ENCODE data around the gene CUL4B. TPM values are rescaled to one million over a fixed set of nuclear protein-coding genes. Genes with fewer than 3 reads are reported as not detected.

The CUL4B gene
- total RNA-seq, 1 experiment from 2014 or later, result 38.9 TPM

DNA sequence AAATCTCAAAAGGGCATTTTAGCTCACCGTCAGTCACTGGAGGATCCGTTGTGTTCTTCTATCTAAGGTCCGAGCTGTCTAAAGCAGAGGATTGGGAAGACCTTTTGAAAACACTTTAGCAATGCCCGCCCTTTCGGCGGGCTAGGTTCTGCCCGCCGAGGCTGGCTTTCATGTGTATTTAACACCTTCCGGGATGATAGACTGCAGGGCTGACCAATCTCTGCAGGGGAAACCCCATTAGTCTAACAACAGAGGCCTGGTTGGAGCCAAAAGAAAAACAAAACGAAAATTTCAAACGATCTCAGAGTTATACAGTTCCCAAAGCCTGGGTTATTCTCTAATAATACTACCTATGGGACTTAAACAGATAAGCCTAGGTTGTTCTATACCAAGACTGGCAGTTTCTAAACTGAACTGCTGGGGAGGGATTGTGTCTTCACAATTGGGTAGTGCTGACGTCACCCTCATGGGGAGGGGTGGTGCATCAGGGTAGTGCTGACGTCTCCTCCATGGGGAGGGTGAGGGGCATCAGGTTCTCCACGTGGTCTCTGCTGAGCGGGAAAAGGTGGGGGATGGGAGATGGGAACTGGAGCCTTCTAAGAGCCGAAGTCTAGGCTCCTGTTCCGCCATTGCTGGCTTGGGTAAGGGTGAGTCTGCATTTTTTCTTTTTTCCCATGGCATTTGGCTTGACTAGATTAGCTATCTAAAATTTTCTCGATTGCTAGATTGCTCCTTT lies 14.8 kb upstream of the CUL4B start (continued):
- TF ChIP-seq ZNF396 (CRISPR knock-in tag; IDR thresholded peaks at IDR 0.05; ENCODE audit: borderline replicate concordance), result no peak
- TF ChIP-seq, protein P1, sequence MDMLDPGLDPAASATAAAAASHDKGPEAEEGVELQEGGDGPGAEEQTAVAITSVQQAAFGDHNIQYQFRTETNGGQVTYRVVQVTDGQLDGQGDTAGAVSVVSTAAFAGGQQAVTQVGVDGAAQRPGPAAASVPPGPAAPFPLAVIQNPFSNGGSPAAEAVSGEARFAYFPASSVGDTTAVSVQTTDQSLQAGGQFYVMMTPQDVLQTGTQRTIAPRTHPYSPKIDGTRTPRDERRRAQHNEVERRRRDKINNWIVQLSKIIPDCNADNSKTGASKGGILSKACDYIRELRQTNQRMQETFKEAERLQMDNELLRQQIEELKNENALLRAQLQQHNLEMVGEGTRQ (CRISPR knock-in tag; IDR thresholded peaks at IDR 0.05), result peak; percentile 66
- TF ChIP-seq ZBTB43 (CRISPR knock-in tag; IDR thresholded peaks at IDR 0.05), result no peak
- TF ChIP-seq NR3C1 (CRISPR knock-in tag; conservative IDR thresholded peaks at IDR 0.05; ENCODE audit: low read depth), result no peak
- no peak for TF ChIP-seq ATF1 (CRISPR knock-in tag; IDR thresholded peaks at IDR 0.05)
- TF ChIP-seq STAT6 (CRISPR knock-in tag; conservative IDR thresholded peaks at IDR 0.05; ENCODE audit: low read depth), result no peak
- peak; percentile 63; the same call in 1 of the 2 replicates for TF ChIP-seq NFE2L1 (CRISPR knock-in tag; IDR thresholded peaks at IDR 0.05)
- TF ChIP-seq KAT7 (CRISPR knock-in tag; IDR thresholded peaks at IDR 0.05; ENCODE audit: borderline replicate concordance), result no peak
- TF ChIP-seq AFF4 (CRISPR knock-in tag; IDR thresholded peaks at IDR 0.05; ENCODE audit: borderline replicate concordance), result no peak
- no peak for TF ChIP-seq NFYB (CRISPR knock-in tag; conservative IDR thresholded peaks at IDR 0.05; ENCODE audit: low read depth)
- peak; percentile 38; the same call in 1 of the 2 replicates for TF ChIP-seq FOXP1 (CRISPR knock-in tag; IDR thresholded peaks at IDR 0.05; ENCODE audit: borderline replicate concordance)
- TF ChIP-seq PREB (CRISPR knock-in tag; IDR thresholded peaks at IDR 0.05; ENCODE audit: borderline replicate concordance), result no peak
- no peak for TF ChIP-seq PRDM15 (CRISPR knock-in tag; IDR thresholded peaks at IDR 0.05)
- TF ChIP-seq FOXJ3 (CRISPR knock-in tag; IDR thresholded peaks at IDR 0.05; ENCODE audit: borderline replicate concordance), result no peak
- TF ChIP-seq, protein P2, sequence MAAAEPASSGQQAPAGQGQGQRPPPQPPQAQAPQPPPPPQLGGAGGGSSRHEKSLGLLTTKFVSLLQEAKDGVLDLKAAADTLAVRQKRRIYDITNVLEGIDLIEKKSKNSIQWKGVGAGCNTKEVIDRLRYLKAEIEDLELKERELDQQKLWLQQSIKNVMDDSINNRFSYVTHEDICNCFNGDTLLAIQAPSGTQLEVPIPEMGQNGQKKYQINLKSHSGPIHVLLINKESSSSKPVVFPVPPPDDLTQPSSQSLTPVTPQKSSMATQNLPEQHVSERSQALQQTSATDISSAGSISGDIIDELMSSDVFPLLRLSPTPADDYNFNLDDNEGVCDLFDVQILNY (CRISPR knock-in tag; IDR thresholded peaks at IDR 0.05), result no peak
- no peak for TF ChIP-seq JAZF1 (CRISPR knock-in tag; IDR thresholded peaks at IDR 0.05)
- no peak for TF ChIP-seq ZNF416 (CRISPR knock-in tag; IDR thresholded peaks at IDR 0.05)
- TF ChIP-seq MYBL2 (CRISPR knock-in tag; IDR thresholded peaks at IDR 0.05), result no peak
- TF ChIP-seq NR1H2 (CRISPR knock-in tag; IDR thresholded peaks at IDR 0.05), result no peak
- TF ChIP-seq TEAD1 (CRISPR knock-in tag; IDR thresholded peaks at IDR 0.05), result no peak
- no peak for TF ChIP-seq HMGA2 (CRISPR knock-in tag; IDR thresholded peaks at IDR 0.05)
- TF ChIP-seq E2F4 (CRISPR knock-in tag; IDR thresholded peaks at IDR 0.05; ENCODE audit: borderline replicate concordance, low read depth), result 0 out of 2 replicates have a peak, but pooled peaks have one; percentile 41
